ENCODE measurements around the gene MRPL32.
A peak's percentile ranks its signal among the peaks of the same experiment; 100 is the strongest.
"Not testable (repeated sequence)": the region's sequence is repeated elsewhere in the genome, so short reads cannot be mapped to it uniquely, and the experiment has no call there.

MRPL32 gene

DNA sequence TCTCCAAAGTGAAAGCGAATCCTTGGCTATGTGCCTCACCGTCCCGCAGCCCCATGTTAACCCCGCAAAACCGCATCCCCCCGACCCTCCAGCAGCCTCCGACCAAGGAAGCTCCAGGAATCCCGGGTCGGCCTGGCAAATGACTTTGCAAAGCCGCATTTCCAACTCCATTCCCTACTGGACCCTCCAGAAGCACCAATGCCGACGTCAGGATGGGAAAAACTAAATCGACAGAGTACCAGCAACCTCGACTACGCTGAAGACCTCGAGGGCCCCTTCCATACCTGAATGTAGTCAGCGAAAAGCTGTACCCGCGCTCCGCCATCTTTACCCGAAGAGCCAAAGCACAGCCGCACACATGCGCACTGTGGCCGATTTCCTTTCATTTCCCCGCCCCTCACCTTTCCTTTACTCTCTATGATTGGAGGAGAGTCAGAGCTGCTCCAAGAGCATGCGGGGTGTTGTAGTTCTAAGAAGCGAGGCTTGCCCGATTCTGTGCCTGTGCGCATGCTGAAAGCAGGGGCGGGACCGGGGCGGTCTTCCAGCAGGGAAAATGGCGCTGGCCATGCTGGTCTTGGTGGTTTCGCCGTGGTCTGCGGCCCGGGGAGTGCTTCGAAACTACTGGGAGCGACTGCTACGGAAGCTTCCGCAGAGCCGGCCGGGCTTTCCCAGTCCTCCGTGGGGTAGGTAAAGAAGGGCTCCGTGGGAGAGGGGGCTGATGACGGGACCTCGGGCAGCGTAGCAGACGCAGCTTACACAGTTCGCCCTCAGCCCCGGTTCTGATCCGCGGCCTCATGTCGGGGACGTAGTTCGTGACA, at the start of gene MRPL32, which contains the start of gene PSMA2:
Gene MRPL32, plus strand, starts transcription at position 543 of the 818 bp plus-strand sequence. Its CDS starts 11 bp downstream, at position 554.
Gene PSMA2, minus strand, starts transcription at position 341 of the 818 bp plus-strand sequence. Its CDS starts 16 bp downstream, at position 325.
- DNase-seq: peak; percentile 94

DNA sequence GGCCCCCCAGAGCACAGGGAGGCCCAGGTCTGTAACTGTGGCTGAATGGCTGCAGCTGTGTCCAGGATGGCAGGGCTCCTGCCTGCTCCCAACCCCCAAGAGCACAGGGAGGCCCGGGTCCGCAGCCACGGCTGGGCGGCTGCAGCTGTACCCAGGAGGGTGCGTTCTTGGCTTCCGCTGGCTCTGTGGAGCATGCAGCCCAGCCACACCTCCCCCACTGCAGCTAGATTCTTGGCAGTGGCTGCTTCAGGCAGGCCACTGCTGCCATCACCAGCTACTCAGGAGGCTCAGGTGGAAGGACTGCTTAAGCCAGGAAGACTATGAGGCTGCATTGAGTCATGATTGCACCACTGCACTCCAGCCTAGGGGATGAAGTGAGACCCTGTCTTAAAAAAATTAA, 48.2 kb upstream of the MRPL32 start:
- DNase-seq: no peak

DNA sequence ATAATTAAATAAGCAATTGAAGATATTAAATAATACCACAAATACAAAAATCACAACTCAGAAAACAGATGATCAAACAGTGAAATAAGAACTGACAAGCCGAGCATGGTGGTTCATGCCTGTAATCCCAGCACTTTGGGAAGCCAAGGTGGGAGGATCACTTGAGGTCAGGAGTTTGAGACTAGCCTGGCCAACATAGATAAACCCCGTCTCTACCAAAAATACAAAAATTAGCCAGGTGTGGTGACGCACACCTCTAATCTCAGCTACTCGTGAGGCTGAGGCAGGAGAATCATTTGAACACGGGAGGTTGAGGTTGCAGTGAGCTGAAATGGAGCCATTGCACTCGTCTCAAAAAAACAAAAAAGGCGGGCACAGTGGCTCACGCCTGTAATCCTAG, 47.0 kb upstream of the MRPL32 start:
- not testable (repeated sequence) for DNase-seq

DNA sequence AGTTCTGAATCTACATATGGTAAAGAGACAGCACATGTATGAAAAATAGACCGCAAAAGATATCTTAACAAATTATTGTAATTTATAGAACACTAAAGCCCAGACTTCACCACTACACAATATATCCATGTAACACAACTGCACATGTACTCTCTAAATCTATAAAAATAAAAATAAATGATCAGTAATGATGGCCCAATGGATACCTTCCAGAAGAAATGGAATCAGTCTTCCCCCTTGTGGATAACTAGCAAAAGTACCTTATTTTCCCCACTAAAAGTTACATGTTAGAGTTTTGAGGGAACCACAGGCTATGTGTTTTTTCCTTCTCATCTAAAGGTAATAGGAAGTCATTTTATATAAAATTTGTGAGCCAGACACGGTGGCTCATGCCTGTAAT, 46.0 kb upstream of the MRPL32 start:
- no peak for DNase-seq

DNA sequence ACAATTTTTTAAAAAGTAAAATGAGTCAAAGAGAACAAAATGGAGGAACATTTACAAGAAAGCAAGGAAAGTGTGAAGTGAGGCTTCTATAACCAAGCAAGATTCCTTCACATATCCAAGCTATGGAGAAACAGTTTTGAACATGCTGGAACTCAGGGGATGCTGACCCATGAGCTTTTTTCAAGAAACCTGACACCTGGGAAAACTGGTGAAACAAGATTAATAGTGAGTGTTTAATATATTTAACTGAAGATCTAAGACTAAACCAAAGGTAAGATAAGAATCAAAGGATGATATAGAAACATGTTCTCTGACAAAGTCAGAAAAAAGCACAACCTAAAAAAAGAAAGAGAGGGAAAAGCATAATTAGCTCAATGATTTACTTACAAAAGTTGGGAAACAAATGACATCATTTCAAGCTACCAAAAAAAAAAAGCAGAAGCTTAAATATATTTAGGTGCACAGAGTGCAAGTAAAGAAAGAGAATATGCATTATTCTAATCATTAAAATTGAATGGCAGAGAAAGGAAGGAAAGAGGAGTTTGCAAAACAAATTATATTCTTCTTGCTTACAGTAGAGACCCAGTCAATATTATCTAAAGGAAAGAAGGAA, 45.2 kb upstream of the MRPL32 start:
- DNase-seq: no peak

DNA sequence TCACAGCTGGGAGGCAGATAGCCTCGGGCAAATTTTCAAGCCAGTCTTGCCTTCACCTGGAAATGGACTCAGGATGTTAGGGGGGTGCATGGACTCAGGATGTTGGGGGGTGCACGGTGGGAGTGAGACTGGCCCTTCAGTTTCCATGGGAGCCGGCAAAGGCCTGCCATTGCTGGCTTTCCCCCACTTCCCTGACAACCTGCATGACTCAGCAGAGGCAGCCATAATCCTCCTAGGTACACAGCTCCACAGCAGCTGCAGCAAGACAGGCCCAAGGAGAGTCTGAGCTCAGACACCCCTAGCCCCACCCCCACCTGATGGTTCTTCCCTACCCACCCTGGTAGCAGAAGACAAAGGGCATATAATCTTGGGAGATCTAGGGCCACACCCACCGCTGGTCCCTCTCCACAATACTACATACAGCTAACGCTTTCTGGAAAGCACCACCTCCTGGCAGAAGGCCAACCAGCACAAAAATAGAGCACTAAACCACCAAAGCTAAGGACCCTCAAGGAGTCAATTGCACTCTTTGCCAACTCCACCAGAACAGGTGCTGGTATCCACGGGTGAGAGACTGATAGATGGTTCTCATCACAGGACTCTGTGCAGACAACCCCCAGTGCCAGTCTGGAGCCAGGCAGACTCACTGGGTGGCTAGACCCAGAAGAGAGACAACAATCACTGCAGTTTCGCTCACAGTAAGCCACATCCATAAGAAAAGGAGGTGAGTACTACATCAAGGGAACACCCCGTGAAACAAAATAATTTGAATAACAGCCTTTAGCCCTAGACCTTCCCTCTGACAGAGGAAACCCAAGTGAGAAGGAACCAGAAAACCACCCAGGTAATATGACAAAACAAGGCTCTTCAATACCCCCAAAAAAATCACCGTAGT, 38.6 kb upstream of the MRPL32 start:
- no peak for DNase-seq

DNA sequence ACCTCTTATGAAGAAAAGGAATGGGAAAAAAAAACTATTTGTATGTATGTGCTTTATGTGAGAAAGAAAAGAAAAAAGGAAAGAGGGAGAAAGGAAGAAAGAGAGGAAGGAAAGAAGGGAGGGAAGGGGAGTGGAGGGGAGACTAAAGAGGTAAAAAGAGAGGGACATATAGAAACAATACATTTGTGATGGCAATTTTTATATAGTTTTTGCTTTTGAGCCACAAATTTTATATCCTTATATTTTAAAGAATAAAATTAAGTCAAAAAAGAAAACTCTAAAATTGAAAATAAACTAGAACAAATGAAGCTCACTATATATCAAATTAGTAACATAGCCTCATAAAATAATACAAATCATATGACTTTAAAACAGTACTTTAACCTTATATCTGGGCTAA, 31.3 kb upstream of the MRPL32 start:
- no peak for DNase-seq

DNA sequence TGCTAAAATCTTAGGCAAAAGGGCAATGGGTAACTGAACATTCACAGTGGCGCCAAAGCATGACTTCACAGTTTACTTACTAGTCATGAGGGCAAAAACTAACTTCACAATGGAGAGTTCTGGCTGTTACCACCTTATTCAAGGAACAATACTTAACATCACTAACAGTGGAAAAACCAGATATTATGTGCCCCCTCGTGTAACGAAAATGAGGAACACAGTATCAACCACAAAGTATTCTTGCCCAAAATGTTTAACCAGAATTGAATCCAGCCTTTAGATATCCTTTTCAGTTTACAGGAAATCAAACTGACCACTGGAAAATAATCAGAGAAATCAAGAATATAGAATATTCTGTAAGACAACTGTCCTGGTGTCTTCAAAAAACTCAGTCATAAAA, 29.8 kb upstream of the MRPL32 start:
- DNase-seq: no peak

DNA sequence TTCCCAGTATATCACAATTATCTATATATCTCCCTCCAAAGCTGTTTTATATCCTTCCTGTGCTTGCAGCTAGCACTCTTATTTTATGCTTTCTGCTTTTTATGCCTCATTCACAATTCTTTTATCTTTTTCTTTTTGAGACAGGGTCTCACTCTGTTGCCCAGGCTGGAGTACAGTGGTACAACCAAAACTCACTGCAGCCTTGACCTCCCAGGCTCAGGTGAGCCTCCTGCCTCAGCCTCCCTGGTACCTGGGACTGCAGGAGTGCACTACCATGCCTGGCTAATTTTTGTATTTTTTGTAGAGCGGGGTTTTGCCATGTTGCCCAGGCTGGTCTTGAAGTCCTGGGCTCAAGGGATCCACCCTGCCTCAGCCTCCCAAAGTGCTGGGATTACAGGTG, 26.0 kb upstream of the MRPL32 start:
- DNase-seq: no peak

DNA sequence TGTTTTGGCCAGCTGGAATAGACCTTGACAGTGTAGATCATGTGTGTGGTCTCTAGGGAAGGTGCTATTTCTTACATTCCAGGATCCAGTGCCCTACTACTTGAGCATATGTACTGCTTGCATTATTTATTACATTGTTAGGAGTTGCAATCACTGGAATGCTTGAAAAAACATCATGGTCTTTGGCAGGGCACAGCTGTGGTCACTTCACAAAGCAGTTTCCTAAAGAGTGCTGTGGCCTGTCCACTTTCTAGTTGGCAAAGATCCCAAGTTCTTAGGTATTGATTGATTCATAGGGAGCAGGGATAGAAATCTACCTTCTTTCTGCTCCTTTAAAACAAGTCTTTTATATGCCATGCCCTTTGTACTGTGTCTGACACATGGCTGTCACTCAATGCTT, 24.9 kb upstream of the MRPL32 start:
- no peak for DNase-seq

DNA sequence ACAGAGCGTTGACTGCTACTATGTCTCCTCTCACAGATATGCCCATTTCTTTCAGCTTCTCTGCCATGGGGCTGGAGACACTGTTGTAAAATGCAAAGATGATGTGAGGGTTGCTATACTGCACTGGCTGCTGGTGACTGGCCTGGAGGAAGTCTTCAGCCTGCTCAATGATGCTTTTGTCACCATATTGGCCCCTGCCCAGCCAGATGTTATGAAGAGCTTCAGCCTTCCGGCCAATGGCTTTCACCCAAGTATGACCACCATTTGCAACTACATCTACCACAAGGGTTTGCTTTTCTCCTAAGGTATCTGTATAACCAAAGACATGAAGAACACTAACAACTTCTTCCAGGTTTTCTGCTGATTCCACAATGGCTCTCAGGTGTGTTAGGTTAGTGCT, 21.9 kb upstream of the MRPL32 start:
- no peak for DNase-seq

DNA sequence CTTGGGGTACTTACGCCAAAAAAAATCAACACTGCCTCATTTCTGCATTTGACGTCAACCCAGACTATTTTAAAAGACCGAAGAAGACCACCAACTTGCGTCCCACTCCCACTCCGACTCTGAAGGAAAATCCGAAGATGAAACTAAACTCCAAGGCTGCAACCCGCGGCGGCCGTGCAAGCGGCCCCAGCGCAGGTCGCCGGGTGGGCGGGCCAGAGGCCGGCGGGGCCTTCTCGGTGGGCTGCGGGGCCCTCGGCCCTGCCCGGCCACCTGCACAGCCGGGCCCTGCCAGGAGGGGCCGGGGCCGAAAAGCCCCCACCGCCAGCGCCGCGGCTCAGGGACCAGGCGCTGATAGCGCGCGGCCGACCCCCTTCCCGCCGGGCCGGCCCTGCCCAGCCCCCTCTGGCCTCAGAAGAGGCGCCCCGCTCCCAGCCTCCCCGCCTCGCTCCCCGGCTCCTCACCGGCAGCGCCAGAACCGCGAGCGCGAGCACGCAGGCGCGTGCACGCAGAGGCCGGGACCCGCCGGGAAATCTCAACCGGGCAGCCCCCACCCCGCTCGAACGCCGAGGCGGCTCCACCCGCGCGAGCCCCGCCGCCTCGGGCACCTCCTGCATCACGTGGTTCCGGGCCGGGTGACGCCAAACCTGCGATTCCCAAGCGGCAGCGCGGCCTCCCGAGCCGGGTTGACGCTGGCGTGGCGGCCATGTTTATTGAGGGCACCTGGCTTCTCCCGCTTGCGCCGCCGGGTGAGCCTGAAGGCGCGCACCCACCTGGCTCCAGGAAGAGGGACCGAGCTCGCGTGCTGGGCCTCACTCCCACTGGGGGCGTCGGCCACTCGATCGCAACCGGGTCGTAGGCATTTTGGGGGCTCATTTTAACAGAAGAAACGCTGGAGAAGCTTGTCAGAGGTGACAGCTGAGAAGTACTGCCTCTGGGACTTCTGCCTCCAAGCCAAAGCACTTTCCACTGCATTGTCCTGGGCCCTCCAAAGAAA, 20.4 kb upstream of the MRPL32 start, which contains the start of gene C7orf25:
Gene C7orf25, minus strand, starts transcription at position 617 of the 994 bp plus-strand sequence. CDS start 1,170 bp downstream, outside the sequence.
- peak; percentile 97 for DNase-seq

DNA sequence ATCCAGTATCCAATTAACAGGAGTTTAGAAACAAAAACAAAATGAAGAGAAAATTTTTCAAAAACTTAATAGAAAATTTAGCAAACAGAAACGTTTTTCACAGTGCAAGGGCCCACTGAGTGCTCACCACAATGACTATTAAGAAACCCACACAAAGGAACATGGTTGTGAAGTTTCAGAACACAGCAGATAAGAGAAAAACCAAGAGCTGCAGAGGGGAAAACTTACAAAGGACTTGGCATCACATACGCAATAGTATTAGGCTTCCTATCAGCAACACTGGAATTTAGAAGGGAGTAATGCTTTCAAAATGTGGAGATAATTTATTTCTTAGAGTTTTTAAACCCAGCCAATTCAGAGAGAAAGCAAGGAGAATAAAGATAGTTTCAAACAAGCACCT, 18.6 kb upstream of the MRPL32 start:
- DNase-seq: no peak

DNA sequence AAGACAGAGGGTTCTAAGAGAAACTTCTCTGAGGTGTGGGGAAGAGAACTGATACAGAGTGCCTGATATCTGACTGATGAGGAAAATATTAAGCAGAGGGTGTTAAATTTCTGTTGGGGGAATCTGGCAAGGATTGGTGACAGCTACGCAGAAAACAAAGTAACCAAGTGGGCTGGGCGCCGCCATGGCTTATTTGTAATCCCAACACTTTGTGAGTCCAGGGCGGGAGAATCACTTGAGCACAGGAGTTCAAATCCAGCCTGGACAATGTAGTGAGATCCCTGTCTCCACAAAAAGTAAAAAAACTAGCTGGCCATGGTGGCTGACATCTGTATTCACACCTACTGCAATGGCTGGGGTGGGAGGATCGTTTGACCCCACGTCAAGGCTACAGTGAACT, 18.2 kb upstream of the MRPL32 start:
- no peak for DNase-seq

DNA sequence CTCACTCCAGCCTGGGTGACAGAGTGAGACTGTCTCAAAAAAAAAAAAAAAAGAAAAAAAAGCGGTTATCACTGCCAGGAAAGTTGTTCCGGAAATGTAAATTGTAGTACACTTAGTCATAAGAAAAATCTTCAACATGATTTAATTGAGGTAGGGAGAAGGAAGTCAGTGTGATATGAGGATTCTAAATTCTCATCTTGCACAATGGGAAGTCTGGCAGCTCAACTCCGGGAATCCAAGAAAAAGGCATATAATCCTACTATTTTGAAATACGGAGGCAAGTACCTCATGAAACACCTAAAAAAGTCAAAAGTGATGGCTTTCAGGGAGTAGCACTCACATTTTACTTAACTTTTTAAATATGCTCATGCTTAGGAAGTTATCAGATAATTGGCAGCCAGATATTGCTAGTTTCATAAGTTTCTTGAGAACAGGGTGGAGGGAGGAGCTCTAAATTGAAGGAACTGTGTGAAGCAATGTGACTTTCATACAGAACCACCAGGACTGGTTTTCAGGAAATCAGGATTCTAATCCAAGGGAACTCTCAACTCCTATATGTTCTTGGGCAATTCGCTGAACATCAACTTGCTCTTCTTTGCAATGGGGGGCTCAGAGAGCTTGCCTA, 17.6 kb upstream of the MRPL32 start:
- no peak for DNase-seq

DNA sequence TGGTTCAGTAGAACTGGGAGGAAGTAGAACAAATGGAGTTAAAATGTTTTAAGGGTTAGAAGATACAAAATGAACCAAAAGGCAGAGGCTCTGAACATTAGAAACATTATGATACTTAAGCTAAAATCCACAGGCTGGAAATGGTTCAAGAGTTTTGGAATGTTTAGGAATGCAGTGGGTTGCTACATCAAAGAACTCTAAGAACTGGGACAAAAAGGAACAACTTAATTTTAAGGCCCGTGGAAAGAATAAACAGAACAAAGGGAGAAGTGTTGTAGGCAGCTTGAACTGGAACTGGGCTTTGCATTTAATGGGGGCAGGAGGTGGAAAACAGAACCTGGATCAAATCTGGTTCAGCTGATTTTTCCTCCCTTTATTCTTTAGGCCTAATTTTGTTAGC, 16.8 kb upstream of the MRPL32 start:
- no peak for DNase-seq

DNA sequence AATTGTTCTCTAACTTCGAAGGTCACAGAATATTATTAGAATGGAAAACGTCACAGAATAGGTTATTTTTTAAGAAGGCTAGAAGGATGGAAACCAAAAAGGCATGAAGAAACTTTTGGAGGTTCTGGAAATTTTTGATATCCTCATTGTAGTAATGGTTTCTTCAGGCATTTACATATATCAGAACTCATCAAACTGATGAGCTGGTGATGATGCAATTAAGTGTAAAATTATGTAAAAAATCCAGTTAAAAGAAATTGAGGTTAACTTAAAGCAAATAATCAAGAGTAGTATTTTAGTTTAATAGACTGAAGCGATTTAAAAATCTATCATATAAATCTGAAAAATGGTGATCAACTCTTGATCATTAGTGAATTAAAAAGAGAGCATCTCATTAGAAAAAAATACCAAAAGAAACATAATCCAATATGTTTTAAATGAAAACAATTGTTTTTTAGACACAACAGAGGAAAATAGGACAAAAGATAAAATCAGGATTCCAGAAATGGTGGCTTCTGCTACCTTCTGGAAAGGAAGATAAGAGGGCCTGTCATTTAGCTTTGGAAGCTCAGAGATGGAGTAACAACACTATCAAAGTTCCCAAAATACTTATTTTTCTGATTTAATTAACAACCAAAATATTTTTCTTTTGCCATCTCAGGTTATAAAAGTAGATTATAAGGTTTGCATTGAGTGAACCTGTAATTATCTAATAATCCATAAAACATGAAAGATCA, 10.0 kb upstream of the MRPL32 start:
- DNase-seq: no peak

DNA sequence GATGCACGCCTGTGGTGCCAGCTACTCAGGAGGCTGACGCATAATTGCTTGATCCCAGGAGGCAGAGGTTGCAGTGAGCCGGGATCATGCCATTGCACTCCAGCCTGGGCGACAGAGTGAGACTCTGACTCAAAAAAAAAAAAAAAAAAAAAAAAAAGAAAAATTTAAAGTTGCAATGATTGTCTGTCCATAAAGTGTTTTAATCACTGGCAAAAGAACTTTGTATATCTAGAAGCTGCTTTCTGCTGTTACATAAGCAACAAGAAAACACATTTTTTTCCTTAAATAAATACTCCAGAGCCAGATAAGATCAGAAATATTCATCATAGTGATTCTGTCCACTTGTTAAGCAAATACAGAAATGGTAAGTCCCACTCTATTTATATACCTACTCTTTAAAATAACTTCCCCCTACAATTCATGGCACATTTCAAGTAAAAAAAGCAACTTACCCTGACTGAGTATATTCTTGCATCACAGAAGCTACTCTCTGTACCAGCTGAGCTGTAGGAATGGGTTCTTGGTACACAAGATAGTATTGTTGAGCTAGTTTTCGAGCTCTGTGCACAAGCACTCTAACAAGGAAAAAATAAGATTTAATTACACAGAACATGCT, 7.8 kb upstream of the MRPL32 start:
- no peak for DNase-seq

DNA sequence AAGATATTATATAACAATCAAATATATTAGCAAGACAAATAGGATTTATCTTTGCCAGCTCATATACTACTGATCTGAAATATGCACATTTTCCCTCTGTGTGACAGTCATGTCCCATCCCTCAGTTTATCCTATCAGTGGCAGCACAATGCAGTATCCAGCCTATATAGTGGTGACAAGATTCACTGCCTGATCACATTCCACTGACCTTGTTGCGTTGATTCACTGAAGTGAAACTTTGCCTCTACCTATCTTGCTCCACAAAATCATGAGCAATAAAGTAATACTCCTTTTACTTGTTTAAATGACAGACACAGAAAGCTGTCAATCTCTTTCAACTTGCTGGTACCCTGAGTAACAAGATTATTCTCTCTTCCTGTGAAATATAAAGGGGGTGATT, 6.5 kb upstream of the MRPL32 start:
- DNase-seq: no peak

DNA sequence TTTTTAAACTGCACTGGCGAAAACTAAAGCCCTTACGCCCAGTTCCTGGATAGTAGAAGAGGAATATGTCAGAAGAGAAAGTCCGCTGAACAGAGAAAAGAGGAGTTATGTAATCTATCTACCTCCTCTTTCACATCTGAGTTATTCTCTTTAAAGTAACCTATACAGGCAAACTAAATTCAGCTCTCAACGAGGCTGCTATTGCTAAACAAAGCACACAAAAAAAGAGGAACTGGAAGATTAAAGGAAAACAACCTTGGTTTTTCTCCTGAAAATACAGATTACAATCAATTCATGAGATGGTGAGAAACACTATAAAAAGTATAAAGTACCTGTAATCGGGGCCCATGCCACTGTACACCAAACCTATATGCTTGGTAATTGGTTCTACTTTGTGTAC, 6.0 kb upstream of the MRPL32 start:
- no peak for DNase-seq

Data from CD4-positive, alpha-beta T cell treated with Interleukin-17A for 4 hours (primary cell).